ENCODE data around the gene CORO6. TPM values are rescaled to one million over a fixed set of nuclear protein-coding genes. Genes with fewer than 3 reads are reported as not detected.
A peak's percentile ranks its signal among the peaks of the same experiment; 100 is the strongest.

The CORO6 gene
- total RNA-seq, 1 donor from 2014 or later = 0.64 TPM

- no peak for DNase-seq (ENCODE audit: low read depth in 2 of 2)
Observed at GRCh38 chr17:29613856-29614255, 8.9 kb downstream of the CORO6 start.

DNA sequence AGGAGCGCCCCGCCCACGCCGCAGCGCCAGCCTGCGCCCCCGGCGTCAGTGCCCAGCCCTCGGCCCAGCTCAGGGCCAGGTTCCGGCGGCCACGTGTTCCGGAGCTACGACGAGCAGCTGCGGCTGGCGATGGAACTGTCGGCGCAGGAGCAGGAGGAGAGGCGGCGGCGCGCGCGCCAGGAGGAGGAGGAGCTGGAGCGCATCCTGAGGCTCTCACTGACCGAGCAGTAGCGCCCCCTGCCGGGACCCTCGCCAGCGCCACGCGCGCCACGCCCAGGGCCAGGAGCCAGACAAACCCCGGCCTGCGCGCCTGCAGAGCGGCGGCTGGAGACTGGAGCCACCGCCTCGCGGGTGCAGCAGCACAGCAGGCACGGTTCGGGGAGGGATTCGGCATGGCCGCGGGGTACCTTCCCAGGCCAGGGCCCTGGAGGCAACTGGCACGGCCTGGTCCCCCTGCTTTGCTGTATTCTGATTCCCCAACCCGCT is 9.3 kb downstream of the CORO6 start:
- peak; percentile 61 to 92 for DNase-seq (ENCODE audit: low read depth in 2 of 2)

DNA sequence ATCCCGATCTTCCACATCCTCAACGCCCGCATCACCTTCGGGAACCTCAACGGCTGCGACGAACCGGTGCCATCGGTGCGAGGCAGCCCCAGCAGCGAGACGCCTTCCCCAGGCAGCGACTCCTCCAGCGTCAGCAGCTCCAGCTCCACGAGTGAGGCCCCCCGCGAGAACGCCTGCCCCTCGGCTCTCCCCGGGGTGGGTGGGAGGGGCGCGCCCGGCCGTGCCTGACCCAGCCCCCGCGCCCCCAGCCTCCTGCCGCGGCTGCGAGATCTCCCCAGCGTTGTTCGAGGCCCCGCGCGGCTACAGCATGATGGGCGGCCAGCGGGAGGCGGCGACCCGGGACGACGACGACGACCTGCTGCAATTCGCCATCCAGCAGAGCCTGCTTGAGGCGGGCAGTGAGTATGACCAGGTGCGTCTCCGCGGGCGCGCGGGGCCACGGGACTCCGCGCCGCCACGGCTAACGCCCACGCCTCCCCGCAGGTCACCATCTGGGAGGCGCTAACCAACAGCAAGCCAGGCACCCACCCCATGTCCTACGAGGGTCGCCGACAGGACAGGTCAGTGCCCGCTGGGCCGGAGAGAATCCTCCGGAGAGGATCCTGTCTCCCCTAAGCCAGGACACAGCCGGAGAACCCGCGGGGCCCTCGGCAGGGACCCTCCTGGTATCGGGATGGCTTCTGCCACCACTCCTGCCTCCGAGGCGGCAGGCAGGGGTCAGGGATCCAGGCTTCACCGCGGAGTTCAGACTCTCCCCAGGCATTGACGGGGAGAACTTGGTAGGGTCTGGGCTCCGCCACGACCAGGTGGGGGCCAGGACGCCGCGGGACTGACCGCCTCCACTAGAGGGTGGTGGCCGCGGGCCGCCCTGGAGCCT is 10.1 kb downstream of the CORO6 start:
- DNase-seq (ENCODE audit: low read depth in 2 of 2) = no peak

- DNase-seq (ENCODE audit: low read depth in 2 of 2) = no peak
Observed at GRCh38 chr17:29612094-29612403, 10.7 kb downstream of the CORO6 start.

DNA sequence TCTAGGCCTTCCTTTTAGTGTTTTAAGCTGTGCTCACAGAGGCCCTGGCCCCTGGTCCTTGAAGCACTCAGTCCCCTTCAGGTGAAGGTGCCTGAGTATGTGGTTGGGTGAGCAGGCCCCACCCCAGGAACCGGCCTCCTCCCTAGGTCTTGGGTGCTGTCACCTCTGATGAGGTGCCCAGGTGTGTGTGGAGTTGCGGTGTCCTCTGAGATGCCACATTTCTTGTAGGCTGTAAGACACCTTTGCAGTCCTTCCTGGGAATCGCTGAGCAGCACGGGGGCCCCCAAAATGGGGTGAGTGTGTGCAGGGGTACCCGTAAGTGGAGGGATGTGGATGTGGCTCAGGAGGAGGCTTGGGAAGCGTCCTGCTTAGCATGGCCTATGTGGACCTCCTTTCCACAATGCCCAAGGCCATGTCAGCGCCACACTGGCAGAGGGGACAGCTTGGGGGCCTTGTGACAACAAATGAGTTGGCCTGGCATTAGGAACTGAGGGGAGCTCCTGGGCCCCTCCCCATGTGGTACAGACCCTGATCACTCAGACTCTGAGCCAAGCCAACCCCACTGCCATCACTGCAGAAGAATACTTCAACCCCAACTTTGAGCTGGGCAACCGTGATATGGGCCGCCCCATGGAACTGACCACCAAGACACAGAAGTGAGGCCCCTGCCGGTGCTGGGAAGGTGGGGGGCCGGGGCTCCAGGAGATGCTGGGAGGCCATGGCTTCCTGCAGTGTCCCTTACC is 11.2 kb downstream of the CORO6 start:
- no peak for DNase-seq (ENCODE audit: low read depth in 2 of 2)

- no peak for DNase-seq (ENCODE audit: low read depth in 2 of 2)
Observed at GRCh38 chr17:29610395-29610794, 12.3 kb downstream of the CORO6 start.

GRCh38 chr17:29608986-29609385 is 13.7 kb downstream of the CORO6 start:
- no peak for DNase-seq (ENCODE audit: low read depth in 2 of 2)

DNA sequence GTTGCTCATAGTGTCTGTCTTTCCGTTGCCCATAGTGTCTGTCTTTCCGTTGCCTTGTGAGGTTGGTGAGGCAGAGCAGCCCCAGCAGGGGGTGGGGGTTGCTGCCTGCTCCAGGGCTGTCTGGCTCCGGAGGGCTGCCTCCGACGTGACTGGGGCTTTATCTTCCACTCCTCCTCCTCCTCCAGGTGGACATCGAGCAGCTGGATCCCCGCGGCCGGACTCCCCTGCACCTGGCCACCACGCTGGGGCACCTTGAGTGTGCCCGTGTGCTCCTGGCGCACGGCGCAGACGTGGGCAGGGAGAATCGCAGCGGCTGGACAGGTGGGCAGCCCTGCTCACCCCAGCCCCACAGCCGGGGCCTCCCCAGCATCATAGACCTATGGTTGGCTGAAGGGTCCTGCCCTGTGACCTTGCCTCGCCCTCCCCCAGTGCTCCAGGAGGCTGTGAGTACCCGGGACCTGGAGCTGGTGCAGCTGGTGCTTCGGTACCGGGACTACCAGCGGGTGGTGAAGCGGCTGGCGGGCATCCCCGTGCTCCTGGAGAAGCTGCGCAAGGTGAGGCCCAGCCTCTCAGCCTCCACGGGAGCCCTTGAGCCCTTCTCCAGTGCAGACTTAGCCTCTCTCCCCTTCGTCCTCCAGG is 15.0 kb downstream of the CORO6 start:
- no peak for DNase-seq (ENCODE audit: low read depth in 2 of 2)

GRCh38 chr17:29603109-29603674 is 19.5 kb downstream of the CORO6 start:
- DNase-seq (ENCODE audit: low read depth in 2 of 2) = no peak

GRCh38 chr17:29597361-29598172 is 25.1 kb downstream of the CORO6 start:
- DNase-seq (ENCODE audit: low read depth in 2 of 2) = no peak

GRCh38 chr17:29596811-29597210 is 25.9 kb downstream of the CORO6 start:
- no peak for DNase-seq (ENCODE audit: low read depth in 2 of 2)

DNA sequence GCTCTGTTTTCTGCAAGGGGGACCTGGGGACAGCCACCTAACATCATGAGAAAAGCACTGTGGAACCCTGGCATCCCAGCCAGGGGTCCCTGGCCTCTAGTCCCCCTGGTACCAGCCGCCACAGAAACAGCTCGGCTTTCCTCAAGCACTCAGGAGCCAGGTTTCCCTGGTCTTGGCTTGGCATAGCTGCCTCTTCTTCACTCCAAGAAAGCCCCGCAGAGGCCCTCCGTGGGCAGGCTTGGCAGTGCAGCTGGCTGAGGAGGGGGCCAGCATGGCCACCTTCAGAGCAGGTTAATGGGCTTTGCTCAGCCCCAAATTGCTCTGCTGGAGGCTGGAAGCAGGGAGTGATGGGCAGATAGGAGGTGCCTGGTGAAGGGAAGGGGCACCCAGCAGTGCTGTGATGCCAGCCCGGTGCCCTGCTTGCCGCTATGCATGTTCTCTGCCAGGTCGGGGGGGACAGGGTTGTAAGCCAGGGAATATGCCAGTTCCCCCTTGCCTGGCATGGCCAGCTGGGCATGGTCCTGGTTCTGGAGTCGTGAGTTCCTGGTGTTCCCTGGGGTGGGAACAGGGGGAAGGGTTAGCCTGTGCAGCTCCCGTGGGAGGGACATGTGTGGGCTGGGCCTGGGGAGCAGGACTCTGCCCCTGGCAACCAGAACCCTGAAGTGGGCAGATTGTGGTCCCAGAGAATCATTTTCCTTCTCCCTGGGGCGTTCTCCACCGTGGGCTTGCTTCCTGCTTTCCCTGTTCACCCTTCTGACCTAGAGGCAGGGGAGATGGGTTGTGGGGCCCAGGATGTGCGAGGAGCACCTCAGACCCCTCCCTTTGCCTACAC is 26.6 kb downstream of the CORO6 start:
- no peak for DNase-seq (ENCODE audit: low read depth in 2 of 2)

DNA sequence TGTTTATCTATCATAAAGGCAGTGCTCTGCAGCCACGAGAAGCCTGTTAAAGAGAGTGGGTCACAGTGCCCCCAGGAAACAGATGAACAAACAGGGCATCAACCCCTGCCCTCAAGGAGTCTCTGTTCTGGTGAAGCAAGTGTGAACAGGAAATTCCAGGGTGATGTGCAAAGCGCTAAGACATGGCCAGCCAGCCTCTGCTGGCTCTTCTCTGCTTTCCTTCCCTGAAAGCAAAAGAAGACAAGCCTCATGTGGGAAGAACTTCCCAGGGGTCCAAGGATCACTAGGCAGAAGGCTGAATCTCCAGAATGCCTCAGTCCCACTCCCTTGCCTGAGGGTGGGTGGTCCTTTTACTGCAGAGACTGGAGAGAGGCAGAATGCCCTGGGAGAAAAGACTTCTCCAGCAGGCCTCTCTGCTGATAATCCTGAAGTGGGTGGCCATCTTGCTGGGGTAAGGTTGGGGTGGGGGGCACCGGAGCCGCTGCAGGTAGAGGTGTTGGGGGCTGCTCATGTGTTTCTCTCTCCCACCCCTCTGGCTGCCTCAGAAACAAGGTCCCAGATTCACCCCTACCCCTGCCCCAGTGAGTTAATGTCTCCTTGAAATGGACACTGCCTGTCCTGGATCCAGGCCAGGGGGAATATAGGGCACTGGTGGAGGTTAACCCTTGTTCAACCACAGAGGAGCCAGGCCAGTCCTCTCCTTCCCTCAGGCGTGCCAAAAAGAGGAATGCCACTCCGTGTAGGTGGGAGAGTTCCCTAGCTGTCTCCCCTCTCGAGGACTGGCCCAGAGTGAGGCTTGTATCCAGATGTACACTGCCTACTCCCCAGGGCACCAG is 27.4 kb downstream of the CORO6 start:
- peak in 1 of 2 donors; percentile 29 for DNase-seq (ENCODE audit: low read depth in 2 of 2)

GRCh38 chr17:29594519-29595090 is 28.1 kb downstream of the CORO6 start:
- no peak for DNase-seq (ENCODE audit: low read depth in 2 of 2)

GRCh38 chr17:29593591-29594518 is 28.9 kb downstream of the CORO6 start:
- peak in 1 of 2 donors; percentile 40 for DNase-seq (ENCODE audit: low read depth in 2 of 2)

- DNase-seq (ENCODE audit: low read depth in 2 of 2) = peak in 1 of 2 donors; percentile 43
Observed at GRCh38 chr17:29592850-29593551, 29.7 kb downstream of the CORO6 start, which contains the start of gene ANKRD13B. Gene ANKRD13B (plus strand): TSS chr17:29593132. CDS start chr17:29593622, 490 bp downstream.
